Measurements from ENCODE around the gene TYW1B.
A peak's percentile ranks its signal among the peaks of the same experiment; 100 is the strongest.
"Not testable (repeated sequence)": the region's sequence is repeated elsewhere in the genome, so short reads cannot be mapped to it uniquely, and the experiment has no call there.

The TYW1B gene

GRCh38 chr7:72689344-72689743 is 138.7 kb downstream of the TYW1B start:
- not testable (repeated sequence) for H3K9me3 ChIP-seq (ENCODE audit: control insufficient read depth, low read length); DNase-seq (ENCODE audit: low read depth); H3K27me3 ChIP-seq (replicated peaks; ENCODE audit: control insufficient read depth, insufficient read depth, low read length); H3K9ac ChIP-seq (ENCODE audit: low read length); H3K4me3 ChIP-seq (ENCODE audit: low read length); H3K36me3 ChIP-seq (ENCODE audit: control insufficient read depth, insufficient read depth, low read length, severe bottlenecking); H3K4me1 ChIP-seq (ENCODE audit: control insufficient read depth, insufficient read depth, low read length)

- not testable (repeated sequence) for H3K9me3 ChIP-seq (ENCODE audit: control insufficient read depth, low read length); DNase-seq (ENCODE audit: low read depth); H3K4me3 ChIP-seq (ENCODE audit: low read length); H3K36me3 ChIP-seq (ENCODE audit: control insufficient read depth, insufficient read depth, low read length, severe bottlenecking); H3K27me3 ChIP-seq (replicated peaks; ENCODE audit: control insufficient read depth, insufficient read depth, low read length); H3K9ac ChIP-seq (ENCODE audit: low read length)
- H3K4me1 ChIP-seq (ENCODE audit: control insufficient read depth, insufficient read depth, low read length): peaks cover 17% of the 10 kb centered on the region
These were observed 146.8 kb downstream of the TYW1B start for GRCh38 chr7:72681211-72681610.

- not testable (repeated sequence) for H3K36me3 ChIP-seq (ENCODE audit: control insufficient read depth, insufficient read depth, low read length, severe bottlenecking); H3K4me1 ChIP-seq (ENCODE audit: control insufficient read depth, insufficient read depth, low read length); H3K9ac ChIP-seq (ENCODE audit: low read length); DNase-seq (ENCODE audit: low read depth); H3K4me3 ChIP-seq (ENCODE audit: low read length); H3K9me3 ChIP-seq (ENCODE audit: control insufficient read depth, low read length); H3K27me3 ChIP-seq (replicated peaks; ENCODE audit: control insufficient read depth, insufficient read depth, low read length)
These were observed 151.1 kb downstream of the TYW1B start for GRCh38 chr7:72676880-72677279.

GRCh38 chr7:72676086-72676690 is 151.8 kb downstream of the TYW1B start:
- DNase-seq (ENCODE audit: low read depth); H3K4me1 ChIP-seq (ENCODE audit: control insufficient read depth, insufficient read depth, low read length); H3K4me3 ChIP-seq (ENCODE audit: low read length); H3K9ac ChIP-seq (ENCODE audit: low read length); H3K27me3 ChIP-seq (replicated peaks; ENCODE audit: control insufficient read depth, insufficient read depth, low read length); H3K36me3 ChIP-seq (ENCODE audit: control insufficient read depth, insufficient read depth, low read length, severe bottlenecking); H3K9me3 ChIP-seq (ENCODE audit: control insufficient read depth, low read length): not testable (repeated sequence)

GRCh38 chr7:72675686-72676085 is 152.3 kb downstream of the TYW1B start:
- H3K9ac ChIP-seq (ENCODE audit: low read length); H3K4me1 ChIP-seq (ENCODE audit: control insufficient read depth, insufficient read depth, low read length); DNase-seq (ENCODE audit: low read depth); H3K36me3 ChIP-seq (ENCODE audit: control insufficient read depth, insufficient read depth, low read length, severe bottlenecking); H3K9me3 ChIP-seq (ENCODE audit: control insufficient read depth, low read length); H3K4me3 ChIP-seq (ENCODE audit: low read length); H3K27me3 ChIP-seq (replicated peaks; ENCODE audit: control insufficient read depth, insufficient read depth, low read length): not testable (repeated sequence)

- Histone ChIP-seq H3K36me3 (ENCODE audit: control insufficient read depth, insufficient read depth, low read length, severe bottlenecking) (no peaks in the 10 kb centered on the region), H3K9ac (ENCODE audit: low read length) (no peak overlapping the region), H3K27me3 (replicated peaks; ENCODE audit: control insufficient read depth, insufficient read depth, low read length) (no peaks in the 10 kb centered on the region), H3K4me1 (ENCODE audit: control insufficient read depth, insufficient read depth, low read length) (no peaks in the 10 kb centered on the region), H3K4me3 (ENCODE audit: low read length) (no peak overlapping the region), H3K9me3 (ENCODE audit: control insufficient read depth, low read length) (no peaks in the 10 kb centered on the region)
- DNase-seq (ENCODE audit: low read depth): no peak
These were observed 153.6 kb downstream of the TYW1B start for GRCh38 chr7:72674394-72674793.

GRCh38 chr7:72670850-72671249 is 157.2 kb downstream of the TYW1B start:
- not testable (repeated sequence) for H3K36me3 ChIP-seq (ENCODE audit: control insufficient read depth, insufficient read depth, low read length, severe bottlenecking); DNase-seq (ENCODE audit: low read depth); H3K9ac ChIP-seq (ENCODE audit: low read length); H3K9me3 ChIP-seq (ENCODE audit: control insufficient read depth, low read length); H3K4me3 ChIP-seq (ENCODE audit: low read length); H3K4me1 ChIP-seq (ENCODE audit: control insufficient read depth, insufficient read depth, low read length); H3K27me3 ChIP-seq (replicated peaks; ENCODE audit: control insufficient read depth, insufficient read depth, low read length)

- H3K27me3 ChIP-seq (replicated peaks; ENCODE audit: control insufficient read depth, insufficient read depth, low read length); H3K4me1 ChIP-seq (ENCODE audit: control insufficient read depth, insufficient read depth, low read length); H3K9me3 ChIP-seq (ENCODE audit: control insufficient read depth, low read length); H3K36me3 ChIP-seq (ENCODE audit: control insufficient read depth, insufficient read depth, low read length, severe bottlenecking); H3K9ac ChIP-seq (ENCODE audit: low read length); H3K4me3 ChIP-seq (ENCODE audit: low read length); DNase-seq (ENCODE audit: low read depth): not testable (repeated sequence)
These were observed 159.6 kb downstream of the TYW1B start for GRCh38 chr7:72668435-72668834.

GRCh38 chr7:72667049-72667448 is 161.0 kb downstream of the TYW1B start:
- DNase-seq (ENCODE audit: low read depth): peak; percentile 10
- not testable (repeated sequence) for H3K4me3 ChIP-seq (ENCODE audit: low read length); H3K27me3 ChIP-seq (replicated peaks; ENCODE audit: control insufficient read depth, insufficient read depth, low read length); H3K9ac ChIP-seq (ENCODE audit: low read length); H3K36me3 ChIP-seq (ENCODE audit: control insufficient read depth, insufficient read depth, low read length, severe bottlenecking); H3K4me1 ChIP-seq (ENCODE audit: control insufficient read depth, insufficient read depth, low read length); H3K9me3 ChIP-seq (ENCODE audit: control insufficient read depth, low read length)

GRCh38 chr7:72648574-72648973 is 179.4 kb downstream of the TYW1B start:
- not testable (repeated sequence) for H3K9me3 ChIP-seq (ENCODE audit: control insufficient read depth, low read length); H3K36me3 ChIP-seq (ENCODE audit: control insufficient read depth, insufficient read depth, low read length, severe bottlenecking); H3K4me3 ChIP-seq (ENCODE audit: low read length); H3K9ac ChIP-seq (ENCODE audit: low read length); DNase-seq (ENCODE audit: low read depth); H3K27me3 ChIP-seq (replicated peaks; ENCODE audit: control insufficient read depth, insufficient read depth, low read length); H3K4me1 ChIP-seq (ENCODE audit: control insufficient read depth, insufficient read depth, low read length)

- H3K9me3 ChIP-seq (ENCODE audit: control insufficient read depth, low read length); H3K27me3 ChIP-seq (replicated peaks; ENCODE audit: control insufficient read depth, insufficient read depth, low read length); DNase-seq (ENCODE audit: low read depth); H3K4me1 ChIP-seq (ENCODE audit: control insufficient read depth, insufficient read depth, low read length); H3K36me3 ChIP-seq (ENCODE audit: control insufficient read depth, insufficient read depth, low read length, severe bottlenecking); H3K9ac ChIP-seq (ENCODE audit: low read length); H3K4me3 ChIP-seq (ENCODE audit: low read length): not testable (repeated sequence)
These were observed 184.3 kb downstream of the TYW1B start for GRCh38 chr7:72643708-72644107.

GRCh38 chr7:72641485-72642248 is 186.3 kb downstream of the TYW1B start:
- H3K4me3 ChIP-seq (ENCODE audit: low read length); H3K27me3 ChIP-seq (replicated peaks; ENCODE audit: control insufficient read depth, insufficient read depth, low read length); H3K9me3 ChIP-seq (ENCODE audit: control insufficient read depth, low read length); DNase-seq (ENCODE audit: low read depth); H3K9ac ChIP-seq (ENCODE audit: low read length); H3K4me1 ChIP-seq (ENCODE audit: control insufficient read depth, insufficient read depth, low read length); H3K36me3 ChIP-seq (ENCODE audit: control insufficient read depth, insufficient read depth, low read length, severe bottlenecking): not testable (repeated sequence)

Data from adipocyte (in vitro differentiated cells).